GM19467 (cell line): Measurements from ENCODE around the gene TSPAN18.

Source experiments
- ATAC-seq: cut with Tn5 transposase; IDR thresholded peaks from one replicate; pipeline ENCODE4 v1.9.1; 2021; ENCODE audit warnings: mild to moderate bottlenecking, moderate library complexity; ENCODE audit not compliant: unreplicated experiment

The TSPAN18 gene

DNA sequence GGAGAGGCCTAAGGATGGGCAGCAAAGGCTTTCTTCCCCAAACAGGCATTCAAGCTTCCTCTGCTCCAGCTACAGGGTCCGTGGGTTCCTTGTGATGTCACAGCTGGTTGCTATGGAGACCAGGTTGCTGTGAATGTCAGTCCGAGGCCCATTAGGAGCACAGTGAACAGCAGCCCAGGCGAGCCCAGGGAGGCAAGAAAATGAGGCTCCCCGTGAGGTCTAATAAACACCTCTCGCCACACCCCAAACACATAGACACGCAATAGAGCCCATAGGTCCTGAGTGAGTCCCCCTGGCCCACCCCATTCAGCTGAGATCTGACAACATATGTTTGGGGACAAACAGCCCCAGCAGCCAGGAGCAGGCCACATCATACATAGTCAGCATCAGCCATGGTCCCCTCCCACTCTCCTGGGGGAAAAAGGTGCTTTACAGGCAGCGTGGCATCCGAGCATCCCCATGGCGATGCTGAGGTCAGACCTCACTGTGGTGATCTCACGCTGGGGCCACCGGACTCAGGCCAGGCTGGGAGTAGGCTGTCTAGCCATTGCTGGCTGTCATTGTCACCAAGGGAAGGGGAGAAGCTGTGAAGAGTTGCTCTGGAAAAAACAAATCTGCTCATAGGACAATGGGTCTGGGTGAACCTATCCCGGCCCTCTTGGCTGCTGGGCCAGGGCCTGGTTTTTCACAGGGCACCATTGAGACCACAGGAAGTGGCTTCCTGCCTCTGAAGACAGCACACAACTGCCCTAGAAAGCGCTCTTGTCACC lies 247.1 kb downstream of the TSPAN18 start:
- no peak for ATAC-seq

GRCh38 chr11:44974402-44975000 lies 247.7 kb downstream of the TSPAN18 start:
- ATAC-seq, result no peak

DNA sequence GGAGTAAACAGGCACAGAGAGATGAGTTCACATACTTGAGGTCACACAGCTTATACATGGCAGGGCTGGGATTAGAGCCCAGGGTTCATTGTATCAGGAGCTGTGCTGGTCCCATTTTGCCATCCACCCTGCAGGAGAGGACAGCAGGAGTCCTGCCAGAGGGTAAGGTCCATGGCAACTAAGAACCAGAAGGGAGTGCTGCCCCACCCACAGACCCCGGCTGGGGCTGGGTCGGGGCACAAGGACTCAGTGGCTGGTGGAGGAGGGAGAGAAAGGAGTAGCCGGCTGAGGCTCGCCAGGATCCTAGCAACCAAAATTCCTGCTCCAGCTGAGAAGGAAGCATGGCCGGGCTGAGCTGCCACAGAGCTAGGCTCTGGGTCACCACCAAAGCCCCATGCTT lies 249.8 kb downstream of the TSPAN18 start:
- ATAC-seq, result no peak

DNA sequence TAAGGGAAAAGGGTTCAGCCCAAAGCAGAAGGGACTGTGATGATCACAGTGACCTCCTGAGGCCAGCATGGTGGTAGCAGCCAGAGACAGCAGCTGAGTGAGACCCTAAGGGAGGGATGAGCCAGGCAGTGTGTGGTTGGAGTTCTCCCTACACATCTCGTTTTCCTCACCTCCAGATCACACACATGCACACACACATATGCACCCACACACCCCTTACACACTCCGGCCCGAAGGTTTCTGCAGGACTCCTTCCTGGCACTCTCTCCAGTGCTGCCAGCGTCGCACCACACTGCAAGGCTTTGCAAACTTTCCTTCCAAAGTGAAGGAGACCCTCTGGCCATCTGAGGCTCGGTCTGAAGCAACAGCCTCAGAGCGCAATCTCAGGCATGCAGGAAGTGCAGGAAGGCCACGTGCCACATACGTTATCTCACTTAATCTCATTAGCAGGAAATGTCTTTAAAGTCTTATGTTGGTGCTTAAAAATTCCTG lies 250.8 kb downstream of the TSPAN18 start:
- no peak for ATAC-seq

- ATAC-seq, result no peak
These were observed 251.7 kb downstream of the TSPAN18 start for GRCh38 chr11:44978274-44978960.

DNA sequence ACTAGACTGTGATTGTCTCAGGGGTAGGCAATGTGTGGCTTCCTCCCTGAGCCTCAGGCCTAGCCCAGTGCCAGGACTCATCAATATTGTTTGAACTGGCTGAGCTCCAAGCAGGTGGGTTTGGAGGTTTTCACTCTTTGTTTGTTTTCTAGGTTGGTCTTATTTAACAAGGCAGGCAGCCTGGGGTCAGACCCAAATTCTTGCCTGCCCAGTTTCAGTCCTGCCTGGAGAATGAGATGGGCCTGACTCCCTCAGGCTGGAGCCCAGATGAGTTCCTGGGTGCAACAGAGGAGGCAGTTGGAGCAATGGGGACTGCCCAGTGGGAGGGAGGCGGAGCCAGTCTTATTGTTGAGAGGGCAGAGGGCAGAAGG lies 252.2 kb downstream of the TSPAN18 start:
- no peak for ATAC-seq

GRCh38 chr11:44979543-44980399 lies 253.0 kb downstream of the TSPAN18 start:
- no peak for ATAC-seq

GRCh38 chr11:44980533-44981427 lies 254.0 kb downstream of the TSPAN18 start:
- ATAC-seq, result no peak
